Superior temporal gyrus (tissue), 1 donor: ENCODE measurements around the gene CEP250.

ENCODE experiments used
- DNase-seq: peaks from one replicate; pipeline ENCODE4 v3.0.0-alpha.2; 2016; ENCODE audit errors: extremely low spot score

The CEP250 gene

DNA sequence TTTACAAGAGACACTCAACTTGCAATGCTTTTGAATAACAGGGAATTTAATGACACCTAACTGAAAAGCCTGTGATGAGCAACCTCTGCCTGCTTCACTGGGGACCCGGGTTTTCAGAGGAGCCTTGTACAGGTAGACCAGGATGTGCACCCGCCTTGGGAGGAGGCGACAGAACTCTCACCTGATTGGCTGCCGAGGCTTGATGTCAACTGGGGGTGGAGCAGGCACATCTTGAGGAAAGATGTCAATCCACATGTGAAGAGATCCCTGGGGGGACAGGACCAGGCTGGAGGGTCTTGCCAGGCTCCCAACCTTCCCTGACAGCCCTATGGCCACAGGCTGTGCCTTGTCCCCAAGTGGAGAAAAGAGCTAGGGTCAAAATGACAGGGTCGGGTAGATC, 106.3 kb downstream of the CEP250 start:
- no peak for DNase-seq

GRCh38 chr20:35562541-35563110, 107.2 kb downstream of the CEP250 start:
- DNase-seq: no peak

DNA sequence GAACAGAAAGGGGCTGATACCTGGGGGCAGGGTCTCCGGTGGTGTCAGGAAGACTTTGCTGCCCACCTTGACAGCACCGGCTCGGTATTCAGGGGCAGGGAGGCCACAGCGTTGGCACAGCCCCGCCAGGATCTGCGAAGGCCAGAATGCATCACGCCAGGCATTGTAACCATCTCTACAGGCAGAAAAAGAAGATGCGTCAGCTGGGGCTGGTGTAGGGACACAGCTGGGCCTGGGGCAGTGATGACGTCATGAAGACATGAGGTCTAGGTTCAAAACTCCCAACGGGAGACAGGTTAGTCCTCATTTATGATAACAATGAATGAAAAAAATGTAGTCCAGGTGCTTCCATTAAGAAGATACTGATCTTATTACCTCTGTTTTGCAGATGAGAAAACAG, 108.4 kb downstream of the CEP250 start:
- no peak for DNase-seq

GRCh38 chr20:35564905-35565304, 109.5 kb downstream of the CEP250 start:
- DNase-seq: no peak

DNA sequence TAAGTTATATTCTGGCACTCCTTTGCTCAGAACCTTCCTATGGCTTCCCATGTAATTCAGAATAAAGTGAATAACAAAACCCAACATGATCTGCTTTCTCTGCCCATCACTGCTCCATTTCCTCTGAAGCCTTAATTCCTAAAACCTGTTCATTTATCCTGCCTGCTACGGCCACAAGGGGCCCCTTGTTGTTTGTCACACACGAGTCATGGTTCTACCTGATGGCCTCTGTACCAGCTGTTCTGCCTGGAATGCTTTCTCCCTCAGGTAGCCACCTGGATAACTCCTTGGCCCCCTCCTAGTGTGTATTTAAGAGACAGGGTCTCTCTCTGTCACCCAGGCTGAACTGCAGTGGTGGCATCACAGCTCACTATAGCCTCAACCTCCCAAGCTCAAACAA, 113.2 kb downstream of the CEP250 start:
- DNase-seq: no peak
